Activated CD4-positive, alpha-beta T cell treated with anti-CD3 and anti-CD28 coated beads for 36 hours (primary cell): ENCODE results near the gene SERTAD2. TPM values are rescaled to one million over a fixed set of nuclear protein-coding genes. Genes with fewer than 3 reads are reported as not detected.

Source experiments
- ATAC-seq: fragments of 200-7000 bp; cut with Tn5 transposase; one replicate; pipeline ENCODE4 v1.10.0; 2021; ENCODE audit warnings: mild to moderate bottlenecking, moderate library complexity
- CTCF ChIA-PET: fragments of 350-600 bp; sonication (Branson Sonifier 250); formaldehyde crosslinking; loops from one replicate; lab custom pipeline; 2021; ENCODE audit warnings: antibody characterized with exemption; lab: Charles Lee
- POLR2A ChIA-PET: fragments of 350-600 bp; sonication (Branson Sonifier 250); formaldehyde crosslinking; loops from one replicate; lab custom pipeline; 2021; ENCODE audit warnings: antibody characterized with exemption, inconsistent platforms; lab: Charles Lee
- DNase-seq: peaks from one replicate; pipeline ENCODE4 v3.0.0-alpha.2; 2020
- H3K27ac Mint-ChIP-seq: one replicate; pipeline ENCODE4 v1.8.0; 2021; ENCODE audit warnings: mixed read lengths
- H3K27me3 Mint-ChIP-seq: one replicate; pipeline ENCODE4 v1.8.0; 2021; ENCODE audit warnings: mixed read lengths
- H3K36me3 Mint-ChIP-seq: one replicate; pipeline ENCODE4 v1.8.0; 2021; ENCODE audit warnings: low read depth, mixed read lengths
- H3K4me1 Mint-ChIP-seq: one replicate; pipeline ENCODE4 v1.8.0; 2021; ENCODE audit warnings: mixed read lengths
- H3K4me3 Mint-ChIP-seq: one replicate; pipeline ENCODE4 v1.8.0; 2021; ENCODE audit warnings: mild to moderate bottlenecking, moderate library complexity, mixed read lengths
- H3K9me3 Mint-ChIP-seq: one replicate; pipeline ENCODE4 v1.8.0; 2021; ENCODE audit warnings: low read depth, mixed read lengths
- intact Hi-C, 2 experiments: fragments of 100-400 bp; cut with DNase I in 1 of 2; cut with micrococcal nuclease in 1 of 2; formaldehyde crosslinking; loops; one replicate each; pipeline versions ENCODE4 v1.14.2 to v1.15.1; 2022 to 2024; cut with DNase I, micrococcal nuclease
- total RNA-seq, 2 experiments: library from RNA; stranded (reverse); gene quantifications; one replicate each; pipeline ENCODE4 v1.2.3, GENCODE V29; 2021

Gene SERTAD2
- total RNA-seq, 2 experiments from 2014 or later = 14.5 to 14.9 TPM

GRCh38 chr2:64672708-64673107 lies 19.0 kb upstream of the SERTAD2 start:
- CTCF ChIA-PET = interaction anchor here (1.3 kb wide), 1 partner anchor 11 kb away, joined by 3 read pairs; no protein-coding TSS in a partner anchor
- no peak overlapping the region for H3K27ac Mint-ChIP-seq
- no peak for ATAC-seq

GRCh38 chr2:64670047-64670446 lies 16.3 kb upstream of the SERTAD2 start:
- Mint-ChIP-seq H3K9me3 (no peaks in the 10 kb centered on the region), H3K27me3 (no peaks in the 10 kb centered on the region), H3K4me3 (no peak overlapping the region), H3K4me1 (peaks cover 28% of the 10 kb centered on the region), H3K36me3 (no peaks in the 10 kb centered on the region), H3K27ac (no peak overlapping the region)
- no peak for ATAC-seq
- DNase-seq = no peak
- POLR2A ChIA-PET = no interaction called here
- intact Hi-C loops = no loop called here
- CTCF ChIA-PET = no interaction called here

More at GRCh38 chr2:64672708-64673107, 19.0 kb upstream of the SERTAD2 start:
- intact Hi-C loops = no loop called here
- peaks cover 28% of the 10 kb centered on the region for H3K4me1 Mint-ChIP-seq
- H3K36me3 Mint-ChIP-seq = no peaks in the 10 kb centered on the region
- POLR2A ChIA-PET = no interaction called here
- no peaks in the 10 kb centered on the region for H3K27me3 Mint-ChIP-seq
- H3K9me3 Mint-ChIP-seq = no peaks in the 10 kb centered on the region
- no peak overlapping the region for H3K4me3 Mint-ChIP-seq
- no peak for DNase-seq

- no peak overlapping the region for H3K27ac Mint-ChIP-seq
- DNase-seq (no peak), ATAC-seq (no peak)
- CTCF ChIA-PET = no interaction called here
- H3K36me3 Mint-ChIP-seq = no peaks in the 10 kb centered on the region
- intact Hi-C loops = no loop called here
- H3K27me3 Mint-ChIP-seq = no peaks in the 10 kb centered on the region
- POLR2A ChIA-PET = no interaction called here
- peaks cover 31% of the 10 kb centered on the region for H3K4me1 Mint-ChIP-seq
- H3K9me3 Mint-ChIP-seq = no peaks in the 10 kb centered on the region
- no peak overlapping the region for H3K4me3 Mint-ChIP-seq
Measured at GRCh38 chr2:64669288-64669687, 15.6 kb upstream of the SERTAD2 start.

- no peaks in the 10 kb centered on the region for H3K36me3 Mint-ChIP-seq
- DNase-seq (no peak), ATAC-seq (no peak)
- intact Hi-C loops = no loop called here
- H3K9me3 Mint-ChIP-seq = no peaks in the 10 kb centered on the region
- POLR2A ChIA-PET = no interaction called here
- no peak overlapping the region for H3K4me3 Mint-ChIP-seq
- H3K27ac Mint-ChIP-seq = no peak overlapping the region
- CTCF ChIA-PET = interaction anchor here (2.5 to 3.6 kb wide), 2 partner anchors 14 to 22 kb away, joined by 11 to 13 read pairs; partner anchors contain the start of gene SERTAD2
- no peaks in the 10 kb centered on the region for H3K27me3 Mint-ChIP-seq
- H3K4me1 Mint-ChIP-seq = peaks cover 38% of the 10 kb centered on the region
Measured at GRCh38 chr2:64668542-64668941, 14.8 kb upstream of the SERTAD2 start.

- Mint-ChIP-seq H3K27me3 (no peaks in the 10 kb centered on the region), H3K36me3 (no peaks in the 10 kb centered on the region), H3K27ac (peak overlapping the region; percentile 43), H3K9me3 (no peaks in the 10 kb centered on the region), H3K4me3 (no peak overlapping the region), H3K4me1 (peaks cover 44% of the 10 kb centered on the region)
- intact Hi-C loops = no loop called here
- peak; percentile 33 for ATAC-seq
- no peak for DNase-seq
- CTCF ChIA-PET = interaction anchor here (0.6 to 3.9 kb wide), 5 partner anchors 8 to 137 kb away, joined by 3 to 18 read pairs (median 11); partner anchors contain the start of gene SERTAD2
- POLR2A ChIA-PET = interaction anchor here (0.6 kb wide), 1 partner anchor 135 kb away, joined by 4 read pairs; no protein-coding TSS in a partner anchor
Measured at GRCh38 chr2:64667535-64667934, 13.8 kb upstream of the SERTAD2 start.

GRCh38 chr2:64666810-64667438 lies 13.2 kb upstream of the SERTAD2 start:
- peak overlapping the region; percentile 58 for H3K27ac Mint-ChIP-seq
- H3K4me1 Mint-ChIP-seq = peaks cover 49% of the 10 kb centered on the region
- H3K9me3 Mint-ChIP-seq = no peaks in the 10 kb centered on the region
- DNase-seq (no peak), ATAC-seq (peak; percentile 69)
- no peaks in the 10 kb centered on the region for H3K36me3 Mint-ChIP-seq
- intact Hi-C loops = no loop called here
- H3K27me3 Mint-ChIP-seq = no peaks in the 10 kb centered on the region
- no peak overlapping the region for H3K4me3 Mint-ChIP-seq
- POLR2A ChIA-PET = interaction anchor here (0.6 kb wide), 1 partner anchor 32 kb away, joined by 3 read pairs; no protein-coding TSS in a partner anchor
- CTCF ChIA-PET = interaction anchor here (0.6 to 3.9 kb wide), 4 partner anchors 9 to 20 kb away, joined by 3 to 18 read pairs (median 12); partner anchors contain the start of gene SERTAD2

GRCh38 chr2:64665709-64666108 lies 12.0 kb upstream of the SERTAD2 start:
- DNase-seq (no peak), ATAC-seq (no peak)
- Mint-ChIP-seq H3K27ac (peak overlapping the region; percentile 14), H3K36me3 (no peaks in the 10 kb centered on the region), H3K4me1 (peaks cover 57% of the 10 kb centered on the region), H3K9me3 (no peaks in the 10 kb centered on the region), H3K4me3 (no peak overlapping the region), H3K27me3 (no peaks in the 10 kb centered on the region)
- intact Hi-C loops = no loop called here
- CTCF ChIA-PET = interaction anchor here (0.6 to 3.9 kb wide), 4 partner anchors 10 to 165 kb away, joined by 3 to 18 read pairs (median 9); partner anchors contain the start of gene SERTAD2
- POLR2A ChIA-PET = no interaction called here

GRCh38 chr2:64663402-64663801 lies 9.7 kb upstream of the SERTAD2 start:
- Mint-ChIP-seq H3K9me3 (no peaks in the 10 kb centered on the region), H3K4me1 (peaks cover 72% of the 10 kb centered on the region), H3K4me3 (no peak overlapping the region), H3K36me3 (no peaks in the 10 kb centered on the region), H3K27ac (peak overlapping the region; percentile 26), H3K27me3 (no peaks in the 10 kb centered on the region)
- no peak for DNase-seq
- ChIA-PET CTCF (interaction anchor here (0.9 to 3.9 kb wide), 7 partner anchors 10 to 140 kb away, joined by 3 to 18 read pairs (median 5); partner anchors contain the start of gene SERTAD2), POLR2A (no interaction called here)
- ATAC-seq = no peak
- intact Hi-C loops = no loop called here

GRCh38 chr2:64661741-64662169 lies 8.0 kb upstream of the SERTAD2 start:
- intact Hi-C loops = no loop called here
- ChIA-PET CTCF (interaction anchor here (0.6 to 1.8 kb wide), 9 partner anchors 9 to 138 kb away, joined by 3 to 9 read pairs (median 4); partner anchors contain the start of genes AFTPH and SERTAD2), POLR2A (interaction anchor here (0.7 to 1.8 kb wide), 2 partner anchors 8 to 13 kb away, joined by 4 to 6 read pairs; partner anchors contain the start of gene SERTAD2)
- no peak for DNase-seq
- H3K9me3 Mint-ChIP-seq = no peaks in the 10 kb centered on the region
- H3K4me1 Mint-ChIP-seq = peaks cover 74% of the 10 kb centered on the region
- H3K27ac Mint-ChIP-seq = no peak overlapping the region
- no peaks in the 10 kb centered on the region for H3K36me3 Mint-ChIP-seq
- H3K4me3 Mint-ChIP-seq = no peak overlapping the region
- ATAC-seq = peak; percentile 71
- H3K27me3 Mint-ChIP-seq = no peaks in the 10 kb centered on the region

GRCh38 chr2:64659252-64659651 lies 5.5 kb upstream of the SERTAD2 start:
- DNase-seq = no peak
- H3K9me3 Mint-ChIP-seq = no peaks in the 10 kb centered on the region
- no peak for ATAC-seq
- H3K36me3 Mint-ChIP-seq = no peaks in the 10 kb centered on the region
- POLR2A ChIA-PET = no interaction called here
- H3K27ac Mint-ChIP-seq = peak overlapping the region; percentile 15
- H3K27me3 Mint-ChIP-seq = no peaks in the 10 kb centered on the region
- H3K4me3 Mint-ChIP-seq = no peak overlapping the region
- CTCF ChIA-PET = interaction anchor here (0.8 to 2.0 kb wide), 5 partner anchors 10 to 131 kb away, joined by 3 to 7 read pairs (median 4); no protein-coding TSS in a partner anchor
- peaks cover 79% of the 10 kb centered on the region for H3K4me1 Mint-ChIP-seq
- intact Hi-C loops = no loop called here

- Mint-ChIP-seq H3K27ac (peak overlapping the region; percentile 0), H3K4me3 (no peak overlapping the region), H3K4me1 (peaks cover 72% of the 10 kb centered on the region), H3K36me3 (no peaks in the 10 kb centered on the region), H3K9me3 (no peaks in the 10 kb centered on the region), H3K27me3 (no peaks in the 10 kb centered on the region)
- CTCF ChIA-PET = interaction anchor here (0.8 to 2.0 kb wide), 9 partner anchors 9 to 93 kb away, joined by 3 to 7 read pairs (median 4); no protein-coding TSS in a partner anchor
- intact Hi-C loops = no loop called here
- no peak for ATAC-seq
- DNase-seq = no peak
- POLR2A ChIA-PET = no interaction called here
Measured at GRCh38 chr2:64658269-64658668, 4.6 kb upstream of the SERTAD2 start.
